Mucosa of stomach (tissue), 1 donor: ENCODE results near the gene EIF2AK2.

ENCODE experiments used
- H3K27me3 ChIP-seq: one replicate; pipeline ENCODE4 v1.7.0; 2013; ENCODE audit warnings: mild to moderate bottlenecking, low read length; ENCODE audit not compliant: control insufficient read depth, insufficient read depth
- H3K36me3 ChIP-seq: one replicate; pipeline ENCODE4 v1.7.0; 2013; ENCODE audit warnings: low read length; ENCODE audit not compliant: control insufficient read depth, insufficient read depth
- H3K4me1 ChIP-seq: one replicate; pipeline ENCODE4 v1.7.0; 2013; ENCODE audit warnings: mild to moderate bottlenecking, low read length; ENCODE audit not compliant: control insufficient read depth, insufficient read depth
- H3K4me3 ChIP-seq: one replicate; pipeline ENCODE4 v1.7.0; 2013; ENCODE audit warnings: low read length
- H3K9ac ChIP-seq: one replicate; pipeline ENCODE4 v1.7.0; 2013; ENCODE audit warnings: mild to moderate bottlenecking, low read length, moderate library complexity
- H3K9me3 ChIP-seq: one replicate; pipeline ENCODE4 v1.7.0; 2013; ENCODE audit warnings: mild to moderate bottlenecking, low read length, moderate library complexity; ENCODE audit not compliant: control insufficient read depth
- donor health status: Pancreatic carcinoma.

EIF2AK2 gene

GRCh38 chr2:37191253-37191652 is 34.5 kb upstream of the EIF2AK2 start:
- Histone ChIP-seq H3K9me3 (no peaks in the 10 kb centered on the region), H3K27me3 (no peaks in the 10 kb centered on the region), H3K36me3 (no peaks in the 10 kb centered on the region), H3K4me1 (no peaks in the 10 kb centered on the region), H3K9ac (no peak overlapping the region), H3K4me3 (no peak overlapping the region)

- Histone ChIP-seq H3K36me3 (no peaks in the 10 kb centered on the region), H3K9me3 (no peaks in the 10 kb centered on the region), H3K4me1 (no peaks in the 10 kb centered on the region), H3K9ac (no peak overlapping the region), H3K27me3 (no peaks in the 10 kb centered on the region), H3K4me3 (no peak overlapping the region)
Observed at GRCh38 chr2:37190290-37190689, 33.5 kb upstream of the EIF2AK2 start.

- H3K9ac ChIP-seq: no peak overlapping the region
- H3K9me3 ChIP-seq: no peaks in the 10 kb centered on the region
- no peak overlapping the region for H3K4me3 ChIP-seq
- H3K4me1 ChIP-seq: no peaks in the 10 kb centered on the region
- no peaks in the 10 kb centered on the region for H3K36me3 ChIP-seq
- H3K27me3 ChIP-seq: no peaks in the 10 kb centered on the region
Observed at GRCh38 chr2:37189452-37190153, 32.8 kb upstream of the EIF2AK2 start.

- Histone ChIP-seq H3K36me3 (no peaks in the 10 kb centered on the region), H3K27me3 (no peaks in the 10 kb centered on the region), H3K4me1 (no peaks in the 10 kb centered on the region), H3K4me3 (no peak within 1 kb of the TSS), H3K9ac (no peak within 1 kb of the TSS), H3K9me3 (no peaks in the 10 kb centered on the region)
Observed at GRCh38 chr2:37188570-37188969, 31.8 kb upstream of the EIF2AK2 start, which contains the start of gene SULT6B1. Gene SULT6B1 (minus strand): TSS chr2:37188670. CDS start chr2:37188640, 30 bp downstream.

GRCh38 chr2:37181726-37182684 is 25.2 kb upstream of the EIF2AK2 start:
- Histone ChIP-seq H3K9me3 (no peaks in the 10 kb centered on the region), H3K4me3 (no peak overlapping the region), H3K9ac (no peak overlapping the region), H3K27me3 (no peaks in the 10 kb centered on the region), H3K4me1 (no peaks in the 10 kb centered on the region), H3K36me3 (no peaks in the 10 kb centered on the region)

GRCh38 chr2:37180640-37181039 is 23.9 kb upstream of the EIF2AK2 start:
- Histone ChIP-seq H3K9me3 (no peaks in the 10 kb centered on the region), H3K9ac (no peak overlapping the region), H3K4me3 (no peak overlapping the region), H3K4me1 (no peaks in the 10 kb centered on the region), H3K36me3 (no peaks in the 10 kb centered on the region), H3K27me3 (no peaks in the 10 kb centered on the region)

- Histone ChIP-seq H3K27me3 (no peaks in the 10 kb centered on the region), H3K9ac (no peak overlapping the region), H3K4me3 (no peak overlapping the region), H3K36me3 (no peaks in the 10 kb centered on the region), H3K9me3 (no peaks in the 10 kb centered on the region), H3K4me1 (no peaks in the 10 kb centered on the region)
Observed at GRCh38 chr2:37180006-37180639, 23.3 kb upstream of the EIF2AK2 start.

- Histone ChIP-seq H3K36me3 (no peaks in the 10 kb centered on the region), H3K4me3 (no peak overlapping the region), H3K9ac (no peak overlapping the region), H3K4me1 (no peaks in the 10 kb centered on the region), H3K9me3 (no peaks in the 10 kb centered on the region), H3K27me3 (no peaks in the 10 kb centered on the region)
Observed at GRCh38 chr2:37173741-37174140, 17.0 kb upstream of the EIF2AK2 start.

GRCh38 chr2:37171624-37171950 is 14.8 kb upstream of the EIF2AK2 start:
- no peak overlapping the region for H3K9ac ChIP-seq
- no peaks in the 10 kb centered on the region for H3K9me3 ChIP-seq
- H3K27me3 ChIP-seq: no peaks in the 10 kb centered on the region
- H3K36me3 ChIP-seq: no peaks in the 10 kb centered on the region
- no peak overlapping the region for H3K4me3 ChIP-seq
- H3K4me1 ChIP-seq: peaks cover 5% of the 10 kb centered on the region

GRCh38 chr2:37168217-37168981 is 11.6 kb upstream of the EIF2AK2 start:
- Histone ChIP-seq H3K36me3 (no peaks in the 10 kb centered on the region), H3K4me3 (no peak overlapping the region), H3K4me1 (peaks cover 5% of the 10 kb centered on the region), H3K9ac (peak overlapping the region; percentile 58), H3K27me3 (no peaks in the 10 kb centered on the region), H3K9me3 (no peaks in the 10 kb centered on the region)

GRCh38 chr2:37167636-37168180 is 10.9 kb upstream of the EIF2AK2 start:
- peak overlapping the region; percentile 58 for H3K9ac ChIP-seq
- no peak overlapping the region for H3K4me3 ChIP-seq

More at GRCh38 chr2:37167636-37168180, 10.9 kb upstream of the EIF2AK2 start:
- Histone ChIP-seq H3K36me3 (no peaks in the 10 kb centered on the region), H3K4me1 (peaks cover 5% of the 10 kb centered on the region), H3K27me3 (no peaks in the 10 kb centered on the region), H3K9me3 (no peaks in the 10 kb centered on the region)
